BLaER1 treated with 17β-estradiol and CSF1 and Interleukin-3, amounts not matched to agents 10 nM and 100 nM (cell line): ENCODE data around the gene ERP27.

Source experiments
- H3K27ac ChIP-seq, 11 experiments: shearing (Covaris generic); formaldehyde crosslinking; 2 replicates each; pipeline ENCODE4 v1.8.1; 2022
- H3K27me3 ChIP-seq, 11 experiments: shearing (Covaris generic); formaldehyde crosslinking; 2 replicates each; pipeline ENCODE4 v1.8.1; 2022
- H3K36me3 ChIP-seq, 11 experiments: shearing (Covaris generic); formaldehyde crosslinking; 2 replicates each; pipeline ENCODE4 v1.8.1; 2022
- H3K4me1 ChIP-seq, 10 experiments: shearing (Covaris generic); formaldehyde crosslinking; 2 replicates each; pipeline ENCODE4 v1.8.1; 2022
- H3K4me2 ChIP-seq, 11 experiments: shearing (Covaris generic); formaldehyde crosslinking; 2 replicates each; pipeline ENCODE4 v1.8.1; 2022
- H3K4me3 ChIP-seq, 10 experiments: shearing (Covaris generic); formaldehyde crosslinking; 2 replicates each; pipeline ENCODE4 v1.8.1; 2022
- H3K9ac ChIP-seq, 11 experiments: shearing (Covaris generic); formaldehyde crosslinking; 2 replicates each; pipeline ENCODE4 v1.8.1; 2022
- H3K9me3 ChIP-seq, 11 experiments: shearing (Covaris generic); formaldehyde crosslinking; replicated peaks in 1 of 11; 2 replicates each; pipeline ENCODE4 v1.8.1; 2022
- H4K20me1 ChIP-seq, 11 experiments: shearing (Covaris generic); formaldehyde crosslinking; 2 replicates each; pipeline ENCODE4 v1.8.1; 2022
- Cebpa-rat ChIP-seq, 11 experiments: shearing (Covaris generic); IDR thresholded peaks; 2 replicates each; pipeline ENCODE4 v1.8.1; 2022

The ERP27 gene

DNA sequence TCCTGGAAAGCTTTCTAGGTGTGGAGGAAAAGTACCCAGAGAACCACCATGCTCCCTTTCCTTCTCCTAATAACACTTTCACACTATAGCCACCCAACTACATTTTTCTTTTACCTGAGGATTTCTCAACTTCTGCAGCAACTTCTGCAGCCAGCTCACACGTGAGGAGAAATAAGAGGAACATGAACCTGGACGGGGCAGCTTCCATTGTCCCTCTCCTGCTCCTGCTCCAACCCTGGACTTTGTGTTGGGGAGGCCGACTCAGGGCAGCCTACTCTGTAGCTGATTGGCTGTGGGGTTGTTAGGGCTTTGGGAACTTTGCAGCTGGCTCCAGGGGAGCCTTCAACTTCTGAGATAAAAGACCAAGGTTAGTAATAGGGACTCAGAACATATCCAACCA, at the start of gene ERP27:
Gene ERP27 (minus strand): TSS at position 237 of the 400 bp plus-strand sequence. CDS start 29 bp downstream, at position 208.
- no peak within 1 kb of the TSS for H3K27ac ChIP-seq
- peaks cover 0 to 7% (median 0%) of the 10 kb centered on the region in 11 experiments; a peak in 4 of 22 replicates for H3K9me3 ChIP-seq
- no peak within 1 kb of the TSS for H3K9ac ChIP-seq
- no peak for TF ChIP-seq Cebpa-rat (IDR thresholded peaks at IDR 0.05)
- no peaks in the 10 kb centered on the region for H3K27me3 ChIP-seq
- peaks cover 80 to 100% (median 96%) of the 10 kb centered on the region in 11 experiments for H3K36me3 ChIP-seq
- peak within 1 kb of the TSS in 3 of 11 experiments; percentile 0 to 35 (median 20); a peak in 1 of 22 replicates for H3K4me2 ChIP-seq
- H4K20me1 ChIP-seq: peaks cover 0 to 10% (median 0%) of the 10 kb centered on the region in 11 experiments; a peak in 5 of 22 replicates
- H3K4me1 ChIP-seq: peaks cover 0 to 22% (median 8%) of the 10 kb centered on the region in 10 experiments; a peak in 9 of 20 replicates
- no peak within 1 kb of the TSS for H3K4me3 ChIP-seq

DNA sequence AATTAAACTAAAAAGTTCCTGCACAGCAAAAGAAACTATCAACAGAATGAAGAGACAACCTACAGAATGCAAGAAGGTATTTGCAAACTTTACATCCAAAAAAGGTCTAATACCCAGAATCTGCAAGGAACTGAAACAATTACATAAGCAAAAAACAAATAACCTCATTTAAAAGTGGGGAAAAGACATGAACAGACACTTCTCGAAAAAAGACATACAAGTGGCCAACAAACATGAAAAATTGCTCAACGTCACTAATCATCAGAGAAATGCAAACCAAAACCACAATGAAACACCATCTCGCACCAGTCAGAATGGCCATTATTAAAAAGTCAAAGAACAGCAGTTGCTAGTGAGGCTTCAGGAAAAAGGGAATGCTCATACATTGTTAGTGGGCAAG, 49.7 kb upstream of the ERP27 start:
- TF ChIP-seq Cebpa-rat (IDR thresholded peaks at IDR 0.05): no peak; a peak in 1 of 22 replicates
- Histone ChIP-seq H3K9me3 (peaks cover 12 to 34% (median 23%) of the 10 kb centered on the region in 11 experiments; a peak in 20 of 22 replicates), H3K36me3 (no peaks in the 10 kb centered on the region), H3K4me1 (peaks cover 25 to 87% (median 31%) of the 10 kb centered on the region in 10 experiments), H3K4me3 (peak overlapping the region in 4 of 10 experiments; percentile 6 to 28 (median 12); a peak in 4 of 20 replicates), H4K20me1 (no peaks in the 10 kb centered on the region), H3K4me2 (peak overlapping the region in 6 of 11 experiments; percentile 77 to 97 (median 88); a peak in 10 of 22 replicates), H3K9ac (peak overlapping the region in 2 of 11 experiments; percentile 32 to 44; a peak in 3 of 22 replicates), H3K27me3 (no peaks in the 10 kb centered on the region), H3K27ac (peak overlapping the region in 4 of 11 experiments; percentile 45 to 77 (median 66); a peak in 8 of 22 replicates)

DNA sequence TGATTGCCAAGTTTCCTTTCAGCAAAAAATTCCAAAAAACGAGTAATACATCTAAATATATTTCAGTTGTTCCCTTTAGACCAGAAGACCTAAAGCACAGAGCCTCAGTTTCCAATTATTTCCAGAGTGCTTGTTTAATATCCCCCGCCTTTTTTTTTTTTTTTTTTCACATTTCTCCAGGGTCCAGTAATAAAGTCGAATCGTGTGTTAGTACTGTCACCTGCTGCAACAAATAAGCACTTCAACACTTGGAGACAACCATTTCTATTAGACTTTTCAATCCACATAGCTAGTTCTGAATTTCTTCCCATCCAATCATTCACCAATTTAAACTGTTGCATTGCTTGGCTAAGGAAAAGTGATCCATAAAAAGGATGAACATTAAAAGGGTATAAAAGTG, 48.1 kb upstream of the ERP27 start:
- Histone ChIP-seq H3K9ac (no peak overlapping the region), H3K4me1 (peaks cover 22 to 93% (median 35%) of the 10 kb centered on the region in 10 experiments)
- TF ChIP-seq Cebpa-rat (IDR thresholded peaks at IDR 0.05): no peak

DNA sequence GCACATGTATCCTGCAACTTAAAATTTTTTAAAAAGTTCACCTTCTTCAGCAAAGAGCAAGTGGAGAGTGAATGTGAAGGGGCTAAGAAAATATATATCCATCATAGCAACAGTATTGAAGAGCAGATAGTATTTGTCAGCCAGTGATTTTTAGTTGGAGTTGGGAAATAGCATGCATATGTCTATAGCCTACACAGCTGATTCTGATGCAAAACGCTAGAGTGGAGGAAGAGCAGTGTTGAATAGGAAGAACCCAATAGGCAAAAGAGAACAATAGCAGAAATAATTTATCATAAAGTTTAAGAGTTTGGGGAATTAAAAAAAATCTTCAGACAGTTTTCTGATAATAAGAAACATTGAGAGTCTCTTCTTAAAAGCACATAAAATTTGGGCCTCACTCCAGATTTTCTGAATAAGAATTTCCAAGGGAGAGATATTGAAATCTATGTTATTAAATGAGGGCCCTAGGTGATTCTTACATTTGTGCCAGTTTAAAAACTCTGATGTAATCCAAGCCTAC, 46.5 kb upstream of the ERP27 start:
- H3K4me2 ChIP-seq: peak overlapping the region in 3 of 11 experiments; percentile 83 to 89 (median 84); a peak in 5 of 22 replicates
- H3K27me3 ChIP-seq: no peaks in the 10 kb centered on the region
- no peaks in the 10 kb centered on the region for H4K20me1 ChIP-seq
- TF ChIP-seq Cebpa-rat (IDR thresholded peaks at IDR 0.05): no peak
- no peaks in the 10 kb centered on the region for H3K36me3 ChIP-seq
- no peak overlapping the region for H3K4me3 ChIP-seq
- no peak overlapping the region for H3K9ac ChIP-seq
- H3K4me1 ChIP-seq: peaks cover 25 to 100% (median 47%) of the 10 kb centered on the region in 10 experiments
- 0 out of 22 replicates have a peak overlapping the region, but pooled peaks of 1 of the 11 experiments have one; percentile 6 for H3K27ac ChIP-seq
- peaks cover 0 to 16% (median 7%) of the 10 kb centered on the region in 11 experiments; a peak in 9 of 22 replicates for H3K9me3 ChIP-seq

More for the DNA sequence above, 48.1 kb upstream of the ERP27 start:
- H3K4me2 ChIP-seq: peak overlapping the region in 3 of 11 experiments; percentile 36 to 89 (median 84); a peak in 4 of 22 replicates
- peaks cover 5 to 28% (median 21%) of the 10 kb centered on the region in 11 experiments; a peak in 20 of 22 replicates for H3K9me3 ChIP-seq
- no peak overlapping the region for H3K27ac ChIP-seq
- no peaks in the 10 kb centered on the region for H4K20me1 ChIP-seq
- H3K4me3 ChIP-seq: no peak overlapping the region
- H3K36me3 ChIP-seq: no peaks in the 10 kb centered on the region
- no peaks in the 10 kb centered on the region for H3K27me3 ChIP-seq

DNA sequence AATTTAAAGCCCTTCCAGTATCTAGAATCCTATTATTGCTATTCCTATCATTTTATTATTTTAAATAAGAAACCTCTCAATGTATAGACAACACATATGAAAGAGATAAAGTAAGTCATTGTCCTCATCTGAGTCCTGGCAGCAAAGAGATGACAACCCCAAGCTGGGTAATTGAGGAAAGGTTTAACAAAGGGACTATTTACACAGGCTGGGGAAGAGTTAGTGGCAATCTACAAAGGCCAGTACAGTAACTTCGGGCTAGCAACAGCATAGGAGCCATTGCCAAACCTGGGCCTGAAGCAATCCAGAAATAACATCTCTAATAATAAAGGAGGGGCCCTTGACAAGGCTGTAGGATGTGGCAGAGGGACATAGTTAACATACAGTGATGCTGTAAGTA, 45.7 kb upstream of the ERP27 start:
- Histone ChIP-seq H3K27me3 (no peaks in the 10 kb centered on the region), H4K20me1 (no peaks in the 10 kb centered on the region), H3K27ac (peak overlapping the region in 1 of 11 experiments; percentile 18; a peak in 1 of 22 replicates), H3K9ac (no peak overlapping the region), H3K4me1 (peaks cover 21 to 100% (median 46%) of the 10 kb centered on the region in 10 experiments), H3K4me3 (no peak overlapping the region), H3K4me2 (peak overlapping the region in 3 of 11 experiments; percentile 83 to 89 (median 84); a peak in 5 of 22 replicates), H3K9me3 (peaks cover 0 to 16% (median 7%) of the 10 kb centered on the region in 11 experiments; a peak in 9 of 22 replicates), H3K36me3 (no peaks in the 10 kb centered on the region)
- TF ChIP-seq Cebpa-rat (IDR thresholded peaks at IDR 0.05): no peak

DNA sequence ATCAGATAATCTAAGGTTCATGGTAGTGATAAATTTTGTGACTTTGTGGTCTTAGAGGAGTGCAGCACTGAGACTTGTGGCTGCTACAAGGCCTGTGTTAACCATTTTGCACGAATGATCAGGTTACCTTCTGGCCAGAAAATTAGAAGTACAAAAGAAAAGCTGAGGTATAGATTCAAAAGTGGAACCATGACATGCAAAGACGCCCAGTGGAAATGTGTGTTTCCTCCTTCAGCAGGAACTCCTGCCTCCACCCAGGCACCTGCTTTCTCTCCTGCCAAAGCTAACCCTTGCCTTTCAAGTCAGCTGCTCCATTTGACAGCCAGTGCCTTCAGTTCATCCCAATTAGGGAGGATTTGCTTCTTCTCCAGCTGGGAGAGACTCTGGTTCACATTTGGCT, 44.7 kb upstream of the ERP27 start:
- no peaks in the 10 kb centered on the region for H4K20me1 ChIP-seq
- no peaks in the 10 kb centered on the region for H3K27me3 ChIP-seq
- peak overlapping the region; percentile 10 to 89 (median 27); a peak in 17 of 22 replicates for H3K4me2 ChIP-seq
- peak overlapping the region in 5 of 11 experiments; percentile 0 to 75 (median 71); a peak in 6 of 22 replicates for H3K27ac ChIP-seq
- no peaks in the 10 kb centered on the region for H3K36me3 ChIP-seq
- H3K9me3 ChIP-seq: peaks cover 0 to 8% (median 6%) of the 10 kb centered on the region in 11 experiments; a peak in 9 of 22 replicates
- no peak for TF ChIP-seq Cebpa-rat (IDR thresholded peaks at IDR 0.05)
- H3K9ac ChIP-seq: no peak overlapping the region
- H3K4me1 ChIP-seq: peaks cover 14 to 93% (median 40%) of the 10 kb centered on the region in 10 experiments
- H3K4me3 ChIP-seq: no peak overlapping the region

DNA sequence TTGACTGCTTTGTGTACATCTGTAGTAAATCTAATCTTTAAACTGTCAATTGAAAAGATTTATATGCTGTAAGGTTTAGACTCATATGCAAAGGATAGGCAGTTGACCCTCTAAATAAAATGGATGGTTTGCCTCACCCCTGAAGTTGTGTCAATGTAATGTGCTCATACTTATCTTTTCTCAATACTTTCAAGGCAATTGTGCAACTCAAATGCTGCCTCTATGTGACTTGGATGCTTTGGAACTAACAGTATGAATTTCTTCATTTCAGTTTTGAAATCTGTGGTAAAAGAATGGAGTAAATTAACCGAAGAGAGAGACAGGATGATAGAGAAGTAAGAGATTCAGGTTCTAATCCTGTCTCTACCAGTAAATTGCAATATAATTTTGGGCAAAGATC, 44.2 kb upstream of the ERP27 start:
- H3K36me3 ChIP-seq: no peaks in the 10 kb centered on the region
- H3K27me3 ChIP-seq: no peaks in the 10 kb centered on the region
- no peak for TF ChIP-seq Cebpa-rat (IDR thresholded peaks at IDR 0.05)
- H3K9me3 ChIP-seq: peaks cover 0 to 4% (median 2%) of the 10 kb centered on the region in 11 experiments; a peak in 6 of 22 replicates
- no peak overlapping the region for H3K9ac ChIP-seq
- H3K4me1 ChIP-seq: peaks cover 14 to 89% (median 39%) of the 10 kb centered on the region in 10 experiments
- H3K4me2 ChIP-seq: peak overlapping the region in 9 of 11 experiments; percentile 10 to 89 (median 34); a peak in 14 of 22 replicates
- H3K27ac ChIP-seq: peak overlapping the region in 6 of 11 experiments; percentile 4 to 75 (median 50); a peak in 7 of 22 replicates
- H3K4me3 ChIP-seq: no peak overlapping the region
- no peaks in the 10 kb centered on the region for H4K20me1 ChIP-seq

DNA sequence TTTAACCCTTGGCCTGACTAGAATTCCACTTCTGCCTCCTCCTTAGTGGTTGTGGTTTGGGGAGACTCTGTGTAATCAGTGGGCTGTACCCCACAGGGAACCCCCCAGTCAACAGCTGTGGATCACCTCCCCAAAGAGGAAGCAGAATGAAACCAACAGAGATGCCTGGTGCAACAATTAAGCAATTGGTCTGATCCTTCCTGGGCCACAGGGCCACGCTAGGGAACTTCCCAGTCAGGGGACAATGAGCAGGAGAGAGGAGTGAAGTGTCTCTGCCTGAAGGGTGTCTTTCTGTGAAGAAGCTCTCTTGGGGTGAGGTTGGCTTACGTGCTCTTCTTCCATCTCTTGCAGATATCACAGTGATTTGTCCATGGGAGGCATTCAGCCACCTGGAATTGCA, 42.7 kb upstream of the ERP27 start:
- Histone ChIP-seq H3K4me1 (peaks cover 14 to 85% (median 39%) of the 10 kb centered on the region in 10 experiments), H3K27me3 (no peaks in the 10 kb centered on the region), H3K36me3 (no peaks in the 10 kb centered on the region), H3K27ac (peak overlapping the region; percentile 2 to 75 (median 64); a peak in 17 of 22 replicates), H3K4me2 (peak overlapping the region; percentile 40 to 91 (median 83)), H3K9me3 (no peaks in the 10 kb centered on the region), H4K20me1 (no peaks in the 10 kb centered on the region), H3K4me3 (peak overlapping the region in 4 of 10 experiments; percentile 18 to 51 (median 29); a peak in 6 of 20 replicates), H3K9ac (peak overlapping the region in 7 of 11 experiments; percentile 11 to 64 (median 48); a peak in 7 of 22 replicates)
- TF ChIP-seq Cebpa-rat (IDR thresholded peaks at IDR 0.05): peak in 10 of 11 experiments; percentile 23 to 83 (median 65); a peak in 13 of 22 replicates

DNA sequence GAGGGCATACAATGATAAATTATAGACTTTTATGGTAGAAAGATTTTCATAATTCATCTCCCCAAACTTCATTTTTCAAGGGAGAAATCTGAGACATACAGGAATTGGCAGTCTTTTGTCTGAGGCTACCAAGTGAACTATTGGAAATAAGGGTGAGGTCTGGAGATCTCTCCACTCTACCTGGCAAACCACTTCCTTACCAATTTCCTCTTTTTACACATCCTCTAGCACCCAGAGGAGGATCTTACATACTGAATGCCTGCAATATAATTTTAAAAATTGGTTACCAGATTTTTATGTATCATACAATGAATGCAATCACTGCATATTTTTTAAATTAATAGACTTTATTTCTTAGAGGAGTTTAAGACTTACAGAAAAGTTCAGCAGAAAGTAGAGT, 41.1 kb upstream of the ERP27 start:
- H3K27me3 ChIP-seq: no peaks in the 10 kb centered on the region

More for the DNA sequence above, 41.1 kb upstream of the ERP27 start:
- no peak overlapping the region for H3K9ac ChIP-seq
- no peaks in the 10 kb centered on the region for H3K9me3 ChIP-seq
- H3K4me3 ChIP-seq: no peak overlapping the region
- H3K4me1 ChIP-seq: peaks cover 14 to 84% (median 39%) of the 10 kb centered on the region in 10 experiments
- H3K27ac ChIP-seq: no peak overlapping the region
- no peaks in the 10 kb centered on the region for H4K20me1 ChIP-seq
- no peaks in the 10 kb centered on the region for H3K36me3 ChIP-seq
- TF ChIP-seq Cebpa-rat (IDR thresholded peaks at IDR 0.05): no peak
- H3K4me2 ChIP-seq: peak overlapping the region in 8 of 11 experiments; percentile 8 to 89 (median 35); a peak in 13 of 22 replicates
